DND-41 (cell line): ENCODE data around the gene GALNT6.

Experiments
- CTCF ChIP-seq: IDR thresholded peaks from 2 replicates; pipeline ENCODE4 v1.5.1; 2012; ENCODE audit warnings: borderline replicate concordance, low read length, moderate library complexity, mild to moderate bottlenecking; ENCODE audit not compliant: poor library complexity, severe bottlenecking; ENCODE audit errors: extremely low read depth
- EZH2 ChIP-seq: IDR thresholded peaks from 3 replicates; pipeline ENCODE4 v1.6.1; 2012; ENCODE audit warnings: borderline replicate concordance, low read depth, mild to moderate bottlenecking, moderate library complexity, low read length, inconsistent platforms; ENCODE audit not compliant: severe bottlenecking

GRCh38 chr12:51429700-51430099, 38.5 kb upstream of the GALNT6 start:
- TF ChIP-seq CTCF (no peak), EZH2 (no peak)
